ENCODE data around the gene LEFTY1. TPM values are rescaled to one million over a fixed set of nuclear protein-coding genes. Genes with fewer than 3 reads are reported as not detected.
A peak's percentile ranks its signal among the peaks of the same experiment; 100 is the strongest.

Gene LEFTY1
- total and polyA plus RNA-seq, 2 of the 13 experiments (the other 11 are each of a cell fraction or from before 2014, with no cell fraction given) = 0.29 to 0.79 TPM

DNA sequence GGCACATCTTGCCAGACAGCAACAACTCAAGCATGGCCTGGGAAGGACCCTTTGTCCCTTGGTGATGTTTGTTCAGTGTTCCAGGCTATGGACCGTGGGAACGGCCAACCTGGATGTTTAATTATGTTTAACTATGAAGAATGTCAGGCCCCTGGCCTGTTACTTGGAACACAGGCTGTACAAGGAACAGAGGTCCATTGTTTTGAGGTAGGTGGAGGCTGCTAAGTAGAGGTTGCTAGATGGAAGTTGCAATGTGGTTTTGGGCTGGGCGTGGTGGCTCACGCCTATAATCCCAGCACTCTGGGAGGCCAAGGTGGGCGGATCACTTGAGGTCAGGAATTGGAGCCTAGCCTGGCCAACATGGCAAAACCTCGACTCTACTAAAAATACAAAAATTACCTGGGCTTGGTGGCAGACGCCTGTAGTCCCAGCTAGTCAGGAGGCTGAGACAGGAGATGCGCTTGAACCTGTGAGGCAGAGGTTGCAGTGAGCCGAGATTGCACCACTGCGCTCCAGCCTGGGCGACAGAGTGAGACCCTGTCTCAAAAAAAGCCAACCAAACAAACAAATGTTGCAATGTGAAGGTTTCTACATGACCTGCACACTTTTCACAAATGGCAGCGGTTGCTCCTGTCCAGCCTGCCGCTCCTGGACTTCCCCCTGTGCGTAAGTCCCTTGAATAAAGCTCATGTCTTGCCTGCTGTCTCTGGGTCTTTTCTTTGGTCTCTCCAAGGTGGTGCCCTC lies 2.5 kb upstream of the LEFTY1 start (continued):
- TF ChIP-seq, protein P1, sequence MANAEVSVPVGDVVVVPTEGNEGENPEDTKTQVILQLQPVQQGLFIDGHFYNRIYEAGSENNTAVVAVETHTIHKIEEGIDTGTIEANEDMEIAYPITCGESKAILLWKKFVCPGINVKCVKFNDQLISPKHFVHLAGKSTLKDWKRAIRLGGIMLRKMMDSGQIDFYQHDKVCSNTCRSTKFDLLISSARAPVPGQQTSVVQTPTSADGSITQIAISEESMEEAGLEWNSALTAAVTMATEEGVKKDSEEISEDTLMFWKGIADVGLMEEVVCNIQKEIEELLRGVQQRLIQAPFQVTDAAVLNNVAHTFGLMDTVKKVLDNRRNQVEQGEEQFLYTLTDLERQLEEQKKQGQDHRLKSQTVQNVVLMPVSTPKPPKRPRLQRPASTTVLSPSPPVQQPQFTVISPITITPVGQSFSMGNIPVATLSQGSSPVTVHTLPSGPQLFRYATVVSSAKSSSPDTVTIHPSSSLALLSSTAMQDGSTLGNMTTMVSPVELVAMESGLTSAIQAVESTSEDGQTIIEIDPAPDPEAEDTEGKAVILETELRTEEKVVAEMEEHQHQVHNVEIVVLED (CRISPR knock-in tag; IDR thresholded peaks at IDR 0.05; ENCODE audit: borderline replicate concordance) = 0 out of 2 replicates have a peak, but pooled peaks have one; percentile 28
- TF ChIP-seq ZNF775 (CRISPR knock-in tag; IDR thresholded peaks at IDR 0.05; ENCODE audit: borderline replicate concordance) = no peak
- TF ChIP-seq SP5 (CRISPR knock-in tag; IDR thresholded peaks at IDR 0.05; ENCODE audit: borderline replicate concordance, low read depth) = no peak
- TF ChIP-seq, protein P2, sequence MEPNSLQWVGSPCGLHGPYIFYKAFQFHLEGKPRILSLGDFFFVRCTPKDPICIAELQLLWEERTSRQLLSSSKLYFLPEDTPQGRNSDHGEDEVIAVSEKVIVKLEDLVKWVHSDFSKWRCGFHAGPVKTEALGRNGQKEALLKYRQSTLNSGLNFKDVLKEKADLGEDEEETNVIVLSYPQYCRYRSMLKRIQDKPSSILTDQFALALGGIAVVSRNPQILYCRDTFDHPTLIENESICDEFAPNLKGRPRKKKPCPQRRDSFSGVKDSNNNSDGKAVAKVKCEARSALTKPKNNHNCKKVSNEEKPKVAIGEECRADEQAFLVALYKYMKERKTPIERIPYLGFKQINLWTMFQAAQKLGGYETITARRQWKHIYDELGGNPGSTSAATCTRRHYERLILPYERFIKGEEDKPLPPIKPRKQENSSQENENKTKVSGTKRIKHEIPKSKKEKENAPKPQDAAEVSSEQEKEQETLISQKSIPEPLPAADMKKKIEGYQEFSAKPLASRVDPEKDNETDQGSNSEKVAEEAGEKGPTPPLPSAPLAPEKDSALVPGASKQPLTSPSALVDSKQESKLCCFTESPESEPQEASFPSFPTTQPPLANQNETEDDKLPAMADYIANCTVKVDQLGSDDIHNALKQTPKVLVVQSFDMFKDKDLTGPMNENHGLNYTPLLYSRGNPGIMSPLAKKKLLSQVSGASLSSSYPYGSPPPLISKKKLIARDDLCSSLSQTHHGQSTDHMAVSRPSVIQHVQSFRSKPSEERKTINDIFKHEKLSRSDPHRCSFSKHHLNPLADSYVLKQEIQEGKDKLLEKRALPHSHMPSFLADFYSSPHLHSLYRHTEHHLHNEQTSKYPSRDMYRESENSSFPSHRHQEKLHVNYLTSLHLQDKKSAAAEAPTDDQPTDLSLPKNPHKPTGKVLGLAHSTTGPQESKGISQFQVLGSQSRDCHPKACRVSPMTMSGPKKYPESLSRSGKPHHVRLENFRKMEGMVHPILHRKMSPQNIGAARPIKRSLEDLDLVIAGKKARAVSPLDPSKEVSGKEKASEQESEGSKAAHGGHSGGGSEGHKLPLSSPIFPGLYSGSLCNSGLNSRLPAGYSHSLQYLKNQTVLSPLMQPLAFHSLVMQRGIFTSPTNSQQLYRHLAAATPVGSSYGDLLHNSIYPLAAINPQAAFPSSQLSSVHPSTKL (CRISPR knock-in tag; IDR thresholded peaks at IDR 0.05) = 0 out of 2 replicates have a peak, but pooled peaks have one; percentile 8
- TF ChIP-seq, protein P3, sequence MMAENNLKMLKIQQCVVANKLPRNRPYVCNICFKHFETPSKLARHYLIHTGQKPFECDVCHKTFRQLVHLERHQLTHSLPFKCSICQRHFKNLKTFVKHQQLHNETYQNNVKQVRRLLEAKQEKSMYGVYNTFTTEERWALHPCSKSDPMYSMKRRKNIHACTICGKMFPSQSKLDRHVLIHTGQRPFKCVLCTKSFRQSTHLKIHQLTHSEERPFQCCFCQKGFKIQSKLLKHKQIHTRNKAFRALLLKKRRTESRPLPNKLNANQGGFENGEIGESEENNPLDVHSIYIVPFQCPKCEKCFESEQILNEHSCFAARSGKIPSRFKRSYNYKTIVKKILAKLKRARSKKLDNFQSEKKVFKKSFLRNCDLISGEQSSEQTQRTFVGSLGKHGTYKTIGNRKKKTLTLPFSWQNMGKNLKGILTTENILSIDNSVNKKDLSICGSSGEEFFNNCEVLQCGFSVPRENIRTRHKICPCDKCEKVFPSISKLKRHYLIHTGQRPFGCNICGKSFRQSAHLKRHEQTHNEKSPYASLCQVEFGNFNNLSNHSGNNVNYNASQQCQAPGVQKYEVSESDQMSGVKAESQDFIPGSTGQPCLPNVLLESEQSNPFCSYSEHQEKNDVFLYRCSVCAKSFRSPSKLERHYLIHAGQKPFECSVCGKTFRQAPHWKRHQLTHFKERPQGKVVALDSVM (CRISPR knock-in tag; IDR thresholded peaks at IDR 0.05) = peak; percentile 85
- TF ChIP-seq, protein P4, sequence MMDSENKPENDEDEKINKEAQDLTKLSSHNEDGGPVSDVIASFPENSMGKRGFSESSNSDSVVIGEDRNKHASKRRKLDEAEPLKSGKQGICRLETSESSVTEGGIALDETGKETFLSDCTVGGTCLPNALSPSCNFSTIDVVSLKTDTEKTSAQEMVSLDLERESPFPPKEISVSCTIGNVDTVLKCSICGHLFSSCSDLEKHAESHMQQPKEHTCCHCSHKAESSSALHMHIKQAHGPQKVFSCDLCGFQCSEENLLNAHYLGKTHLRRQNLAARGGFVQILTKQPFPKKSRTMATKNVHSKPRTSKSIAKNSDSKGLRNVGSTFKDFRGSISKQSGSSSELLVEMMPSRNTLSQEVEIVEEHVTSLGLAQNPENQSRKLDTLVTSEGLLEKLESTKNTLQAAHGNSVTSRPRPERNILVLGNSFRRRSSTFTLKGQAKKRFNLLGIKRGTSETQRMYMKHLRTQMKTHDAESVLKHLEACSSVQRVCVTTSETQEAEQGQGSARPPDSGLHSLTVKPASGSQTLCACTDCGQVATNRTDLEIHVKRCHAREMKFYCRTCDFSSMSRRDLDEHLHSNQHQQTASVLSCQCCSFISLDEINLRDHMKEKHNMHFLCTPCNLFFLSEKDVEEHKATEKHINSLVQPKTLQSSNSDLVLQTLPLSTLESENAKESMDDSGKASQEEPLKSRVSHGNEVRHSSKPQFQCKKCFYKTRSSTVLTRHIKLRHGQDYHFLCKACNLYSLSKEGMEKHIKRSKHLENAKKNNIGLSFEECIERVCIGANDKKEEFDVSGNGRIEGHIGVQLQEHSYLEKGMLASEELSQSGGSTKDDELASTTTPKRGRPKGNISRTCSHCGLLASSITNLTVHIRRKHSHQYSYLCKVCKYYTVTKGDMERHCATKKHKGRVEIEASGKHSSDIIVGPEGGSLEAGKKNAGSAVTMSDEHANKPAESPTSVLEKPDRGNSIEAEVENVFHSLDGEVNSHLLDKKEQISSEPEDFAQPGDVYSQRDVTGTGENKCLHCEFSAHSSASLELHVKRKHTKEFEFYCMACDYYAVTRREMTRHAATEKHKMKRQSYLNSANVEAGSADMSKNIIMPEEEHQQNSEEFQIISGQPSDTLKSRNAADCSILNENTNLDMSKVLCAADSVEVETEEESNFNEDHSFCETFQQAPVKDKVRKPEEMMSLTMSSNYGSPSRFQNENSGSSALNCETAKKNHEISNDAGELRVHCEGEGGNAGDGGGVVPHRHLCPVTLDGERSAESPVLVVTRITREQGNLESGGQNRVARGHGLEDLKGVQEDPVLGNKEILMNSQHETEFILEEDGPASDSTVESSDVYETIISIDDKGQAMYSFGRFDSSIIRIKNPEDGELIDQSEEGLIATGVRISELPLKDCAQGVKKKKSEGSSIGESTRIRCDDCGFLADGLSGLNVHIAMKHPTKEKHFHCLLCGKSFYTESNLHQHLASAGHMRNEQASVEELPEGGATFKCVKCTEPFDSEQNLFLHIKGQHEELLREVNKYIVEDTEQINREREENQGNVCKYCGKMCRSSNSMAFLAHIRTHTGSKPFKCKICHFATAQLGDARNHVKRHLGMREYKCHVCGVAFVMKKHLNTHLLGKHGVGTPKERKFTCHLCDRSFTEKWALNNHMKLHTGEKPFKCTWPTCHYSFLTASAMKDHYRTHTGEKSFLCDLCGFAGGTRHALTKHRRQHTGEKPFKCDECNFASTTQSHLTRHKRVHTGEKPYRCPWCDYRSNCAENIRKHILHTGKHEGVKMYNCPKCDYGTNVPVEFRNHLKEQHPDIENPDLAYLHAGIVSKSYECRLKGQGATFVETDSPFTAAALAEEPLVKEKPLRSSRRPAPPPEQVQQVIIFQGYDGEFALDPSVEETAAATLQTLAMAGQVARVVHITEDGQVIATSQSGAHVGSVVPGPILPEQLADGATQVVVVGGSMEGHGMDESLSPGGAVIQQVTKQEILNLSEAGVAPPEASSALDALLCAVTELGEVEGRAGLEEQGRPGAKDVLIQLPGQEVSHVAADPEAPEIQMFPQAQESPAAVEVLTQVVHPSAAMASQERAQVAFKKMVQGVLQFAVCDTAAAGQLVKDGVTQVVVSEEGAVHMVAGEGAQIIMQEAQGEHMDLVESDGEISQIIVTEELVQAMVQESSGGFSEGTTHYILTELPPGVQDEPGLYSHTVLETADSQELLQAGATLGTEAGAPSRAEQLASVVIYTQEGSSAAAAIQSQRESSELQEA (CRISPR knock-in tag; IDR thresholded peaks at IDR 0.05; ENCODE audit: not compliant biosample characterization) = no peak
